Measurements from ENCODE around the gene TGFBR1. TPM values are rescaled to one million over a fixed set of nuclear protein-coding genes. Genes with fewer than 3 reads are reported as not detected.

TGFBR1 gene
- total and polyA plus RNA-seq, 2 donors (not counting 3 experiments of a cell fraction or from before 2014, with no cell fraction given) = 5.8 to 18.6 TPM

DNA sequence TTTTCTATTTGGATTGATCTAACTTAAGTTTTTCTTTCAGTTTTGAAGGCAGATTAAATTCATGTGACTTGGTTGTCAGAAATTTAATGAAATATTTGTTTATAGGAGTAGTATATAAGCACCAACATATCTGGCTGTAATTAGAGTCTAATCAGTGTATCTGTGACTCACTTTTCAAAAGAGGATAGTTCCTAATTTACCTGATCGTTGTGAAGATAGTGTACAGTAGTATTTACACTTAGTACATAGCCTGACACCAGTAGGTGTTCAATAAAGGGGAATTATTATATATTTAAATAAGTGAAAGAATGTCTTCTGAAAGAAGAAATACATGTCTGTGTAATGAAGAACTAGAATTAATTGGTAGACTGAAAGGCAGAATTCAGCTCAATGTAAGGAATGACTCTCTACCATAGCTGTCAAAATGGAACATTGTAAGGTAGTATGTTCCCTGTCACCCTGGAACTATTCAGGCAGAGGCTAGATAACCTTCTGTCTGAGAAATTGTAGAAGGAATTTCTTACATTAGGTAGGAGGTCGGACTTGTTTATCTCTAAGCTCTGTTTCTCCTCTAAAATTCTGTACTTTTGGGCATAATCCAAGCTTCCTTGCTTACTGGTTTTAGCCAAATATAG is 8.6 kb downstream of the TGFBR1 start:
- intact Hi-C loops (cut with micrococcal nuclease) = no loop called here
- peaks cover 5% of the 10 kb centered on the region for H4K20me1 ChIP-seq (replicated peaks; ENCODE audit: control insufficient read depth, extremely low read depth, insufficient read depth, low read length)
- no peaks in the 10 kb centered on the region for H3K9me1 ChIP-seq (replicated peaks; ENCODE audit: control insufficient read depth, extremely low read depth, insufficient read depth, low read length)
- H3K9ac ChIP-seq (replicated peaks; ENCODE audit: extremely low read depth, insufficient read depth, low read length) = no peak overlapping the region
- peaks cover 5% of the 10 kb centered on the region for H3K79me2 ChIP-seq (ENCODE audit: control insufficient read depth, insufficient read depth, low read length)
- POLR2A ChIA-PET = no interaction called here
- dilution Hi-C loops (cut with MboI; ENCODE audit: extremely low pct_ligation_motif_present, low sequenced_read_pairs) = no loop called here
- CTCF ChIA-PET = interaction anchor here (1.0 to 2.2 kb wide), 3 partner anchors 9 to 19 kb away, joined by 3 to 9 read pairs (median 5); partner anchors contain the start of gene TGFBR1
- H3K4me1 ChIP-seq (ENCODE audit: control insufficient read depth, extremely low read depth, insufficient read depth, low read length) = no peaks in the 10 kb centered on the region
- BruUV-seq (replicated peaks) = no TSS peak
- H2AFZ ChIP-seq (ENCODE audit: low read depth, low read length) = no peak overlapping the region
- H3K4me3 ChIP-seq (replicated peaks in 1 of 3; ENCODE audit: insufficient read depth in 1 of 3, low read depth in 1 of 3, low read length in 3 of 3) = no peak overlapping the region
- no peaks in the 10 kb centered on the region for H3K9me3 ChIP-seq (replicated peaks; ENCODE audit: control insufficient read depth, insufficient read depth, low read length)
- TF ChIP-seq MYC (IDR thresholded peaks at IDR 0.05; ENCODE audit: low read depth, low read length) = no peak
- TF ChIP-seq POLR2A (IDR thresholded peaks at IDR 0.05; ENCODE audit: low read depth, low read length) = no peak
- TF ChIP-seq, protein P1, sequence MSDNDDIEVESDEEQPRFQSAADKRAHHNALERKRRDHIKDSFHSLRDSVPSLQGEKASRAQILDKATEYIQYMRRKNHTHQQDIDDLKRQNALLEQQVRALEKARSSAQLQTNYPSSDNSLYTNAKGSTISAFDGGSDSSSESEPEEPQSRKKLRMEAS (IDR thresholded peaks at IDR 0.05; ENCODE audit: insufficient read depth, insufficient read length) = no peak
- no peak for TF ChIP-seq EZH2 (IDR thresholded peaks at IDR 0.05; ENCODE audit: borderline replicate concordance, low read depth, low read length, severe bottlenecking)
- no peak for TF ChIP-seq JUN (IDR thresholded peaks at IDR 0.05; ENCODE audit: borderline replicate concordance, insufficient read depth, insufficient read length, low read depth)
- TF ChIP-seq, protein P2, sequence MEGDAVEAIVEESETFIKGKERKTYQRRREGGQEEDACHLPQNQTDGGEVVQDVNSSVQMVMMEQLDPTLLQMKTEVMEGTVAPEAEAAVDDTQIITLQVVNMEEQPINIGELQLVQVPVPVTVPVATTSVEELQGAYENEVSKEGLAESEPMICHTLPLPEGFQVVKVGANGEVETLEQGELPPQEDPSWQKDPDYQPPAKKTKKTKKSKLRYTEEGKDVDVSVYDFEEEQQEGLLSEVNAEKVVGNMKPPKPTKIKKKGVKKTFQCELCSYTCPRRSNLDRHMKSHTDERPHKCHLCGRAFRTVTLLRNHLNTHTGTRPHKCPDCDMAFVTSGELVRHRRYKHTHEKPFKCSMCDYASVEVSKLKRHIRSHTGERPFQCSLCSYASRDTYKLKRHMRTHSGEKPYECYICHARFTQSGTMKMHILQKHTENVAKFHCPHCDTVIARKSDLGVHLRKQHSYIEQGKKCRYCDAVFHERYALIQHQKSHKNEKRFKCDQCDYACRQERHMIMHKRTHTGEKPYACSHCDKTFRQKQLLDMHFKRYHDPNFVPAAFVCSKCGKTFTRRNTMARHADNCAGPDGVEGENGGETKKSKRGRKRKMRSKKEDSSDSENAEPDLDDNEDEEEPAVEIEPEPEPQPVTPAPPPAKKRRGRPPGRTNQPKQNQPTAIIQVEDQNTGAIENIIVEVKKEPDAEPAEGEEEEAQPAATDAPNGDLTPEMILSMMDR (IDR thresholded peaks at IDR 0.05; ENCODE audit: extremely low read depth in 1 of 2, insufficient read depth in 1 of 2, low read depth in 1 of 2, low read length in 2 of 2) = no peak
- no peak for TF ChIP-seq POLR2AphosphoS5 (IDR thresholded peaks at IDR 0.05; ENCODE audit: insufficient read depth, low read depth, low read length)
- TF ChIP-seq GATA2 (IDR thresholded peaks at IDR 0.05; ENCODE audit: insufficient read depth, insufficient read length, low read depth, low read length) = no peak
- TF ChIP-seq FOS (IDR thresholded peaks at IDR 0.05; ENCODE audit: borderline replicate concordance, insufficient read depth, low read length) = no peak
- no peaks in the 10 kb centered on the region for H3K27me3 ChIP-seq (ENCODE audit: control insufficient read depth in 2 of 2, insufficient read depth in 2 of 2, low read length in 2 of 2)
- no peak overlapping the region for H3K27ac ChIP-seq (ENCODE audit: insufficient read depth, low read depth, low read length)
- H3K36me3 ChIP-seq (ENCODE audit: control insufficient read depth in 2 of 2, extremely low read depth in 1 of 2, insufficient read depth in 2 of 2, low read length in 2 of 2) = no peaks in the 10 kb centered on the region
- DNase-seq (ENCODE audit: low read depth, low spot score) (no peak), FAIRE-seq (no peak)
- H3K4me2 ChIP-seq (ENCODE audit: insufficient read depth, low read length) = no peak overlapping the region
